BE2C (cell line): ENCODE measurements around the gene ENAH.
A peak's percentile ranks its signal among the peaks of the same experiment; 100 is the strongest.

Source experiments
- DNase-seq: peaks from one replicate; pipeline ENCODE4 v3.0.0-alpha.2; 2020
- H3K27me3 ChIP-seq: fragments of 250-450 bp; sonication (Bioruptor Pico); 2 replicates; pipeline ENCODE4 v1.5.1; 2020; ENCODE audit warnings: mild to moderate bottlenecking
- H3K36me3 ChIP-seq: fragments of 250-450 bp; sonication (Bioruptor Pico); 2 replicates; pipeline ENCODE4 v1.5.1; 2020; ENCODE audit warnings: mild to moderate bottlenecking
- H3K4me1 ChIP-seq: fragments of 250-450 bp; sonication (Bioruptor Pico); 2 replicates; pipeline ENCODE4 v1.5.1; 2020
- H3K4me3 ChIP-seq: 2 replicates; pipeline ENCODE4 v1.5.1; 2011; ENCODE audit warnings: low read depth, low read length
- H3K9me3 ChIP-seq: fragments of 250-450 bp; sonication (Bioruptor Pico); 2 replicates; pipeline ENCODE4 v1.5.1; 2020
- CTCF ChIP-seq: IDR thresholded peaks from 2 replicates; pipeline ENCODE4 v1.5.1; 2012; ENCODE audit warnings: mild to moderate bottlenecking, low read depth, low read length

The ENAH gene

DNA sequence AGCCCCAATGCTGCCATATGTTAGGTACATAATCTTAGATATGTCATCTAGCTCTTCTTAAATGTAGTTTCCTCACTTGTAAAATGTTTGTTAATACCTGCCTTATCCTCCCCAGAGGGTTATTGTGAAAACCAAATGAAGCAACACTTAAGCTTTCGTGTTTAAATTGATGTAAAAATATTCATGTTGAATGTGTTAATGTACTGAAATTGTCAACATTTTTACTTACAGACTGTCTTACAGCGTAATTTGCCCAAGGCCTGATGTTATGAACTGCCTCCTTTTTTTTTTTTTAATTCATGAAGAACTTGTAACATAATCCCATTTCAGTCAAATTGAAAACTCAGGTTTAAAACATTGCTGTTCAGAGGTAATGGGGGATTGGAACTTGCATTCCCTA, 25.6 kb upstream of the ENAH start:
- Histone ChIP-seq H3K27me3 (no peaks in the 10 kb centered on the region), H3K36me3 (no peaks in the 10 kb centered on the region), H3K4me1 (no peaks in the 10 kb centered on the region), H3K4me3 (no peak overlapping the region), H3K9me3 (no peaks in the 10 kb centered on the region)
- no peak for TF ChIP-seq CTCF
- no peak for DNase-seq

DNA sequence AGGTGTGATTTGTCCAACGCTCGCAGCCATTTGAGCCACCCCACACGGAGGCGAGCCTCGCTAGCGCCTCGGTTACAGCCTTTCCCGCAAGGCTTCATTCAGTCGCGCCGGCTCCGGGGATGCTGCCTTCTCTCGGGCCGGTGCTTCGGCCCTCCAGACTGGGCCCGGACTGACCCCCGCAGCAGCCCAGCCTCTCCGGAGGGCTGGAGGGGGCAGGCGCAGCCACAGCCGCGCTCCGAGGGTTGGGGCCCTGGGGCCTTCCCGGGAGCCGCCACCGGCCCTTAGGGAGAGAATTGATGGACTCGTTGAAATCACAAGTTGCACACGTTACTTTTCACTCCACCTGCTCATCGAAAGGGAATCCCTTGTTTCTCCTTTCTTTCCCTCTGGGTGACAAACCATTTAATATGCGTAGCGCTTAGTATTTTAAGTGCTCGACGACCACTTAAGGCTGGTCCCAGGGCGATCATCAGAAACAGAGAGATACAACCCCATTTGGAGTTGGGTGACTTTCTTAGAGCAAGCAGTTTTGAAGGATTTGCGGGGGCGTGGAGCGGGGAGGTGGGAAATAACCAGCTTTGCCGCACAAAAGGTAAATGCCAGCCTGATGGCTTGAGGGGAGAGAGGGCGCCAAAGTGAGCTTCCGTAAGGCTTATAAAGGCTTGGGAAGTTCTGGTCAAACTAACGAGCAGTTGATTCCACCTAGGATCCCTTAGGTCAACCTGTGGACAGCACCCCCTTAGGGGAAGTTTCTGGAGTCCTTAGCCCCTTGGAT, 24.6 kb upstream of the ENAH start:
- no peak overlapping the region for H3K4me3 ChIP-seq
- DNase-seq, result no peak
- H3K27me3 ChIP-seq, result no peaks in the 10 kb centered on the region

GRCh38 chr1:225674381-225674780, 21.5 kb upstream of the ENAH start:
- Histone ChIP-seq H3K4me1 (peaks cover 3% of the 10 kb centered on the region), H3K9me3 (no peaks in the 10 kb centered on the region), H3K36me3 (no peaks in the 10 kb centered on the region), H3K27me3 (no peaks in the 10 kb centered on the region), H3K4me3 (no peak overlapping the region)
- TF ChIP-seq CTCF, result no peak
- DNase-seq, result no peak

More for the DNA sequence above, 24.6 kb upstream of the ENAH start:
- TF ChIP-seq CTCF, result no peak
- Histone ChIP-seq H3K36me3 (no peaks in the 10 kb centered on the region), H3K9me3 (no peaks in the 10 kb centered on the region), H3K4me1 (no peaks in the 10 kb centered on the region)

DNA sequence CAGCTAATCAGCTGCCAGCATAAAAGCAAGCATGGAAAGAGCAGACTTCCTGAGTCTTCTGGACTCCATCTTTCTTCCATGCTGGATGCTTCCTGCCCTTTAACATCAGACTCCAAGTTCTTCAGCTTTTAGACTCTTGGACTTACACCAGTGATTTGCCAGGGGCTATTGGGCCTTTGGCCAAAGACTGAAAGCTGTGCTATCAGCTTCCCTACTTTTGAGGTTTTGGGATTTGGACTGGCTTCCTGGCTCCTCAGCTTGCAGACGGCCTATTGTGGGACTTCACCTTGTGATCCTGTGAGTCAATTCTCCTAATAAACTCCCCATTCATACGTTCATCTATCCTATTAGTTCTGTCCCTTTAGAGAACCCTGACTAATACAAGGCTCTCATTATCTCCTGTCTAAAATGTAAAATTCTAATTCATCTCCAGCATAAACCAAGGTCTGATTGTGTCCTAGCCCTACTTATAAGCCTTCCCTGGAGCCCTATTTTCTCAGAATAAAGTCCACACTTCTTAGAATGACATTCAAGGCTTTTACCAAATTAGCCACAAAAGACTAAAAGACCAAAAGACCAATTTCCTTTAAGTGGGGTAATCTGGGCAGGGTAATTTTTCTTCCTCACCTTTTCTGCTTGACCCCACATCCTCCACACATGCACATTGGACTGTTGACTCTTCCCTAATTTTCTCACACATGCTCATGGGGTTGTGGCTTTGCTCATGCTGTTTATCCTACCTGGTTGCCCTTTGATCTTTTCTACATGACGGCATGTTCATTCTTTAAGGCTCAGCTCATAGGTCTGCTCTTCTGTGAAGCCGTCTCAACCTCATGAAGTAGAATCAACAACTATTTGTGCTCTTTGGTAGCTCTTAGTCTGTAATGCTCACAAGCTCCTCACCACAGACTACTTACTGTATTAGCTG, 18.1 kb upstream of the ENAH start:
- TF ChIP-seq CTCF, result no peak
- no peaks in the 10 kb centered on the region for H3K36me3 ChIP-seq
- H3K4me1 ChIP-seq, result peaks cover 3% of the 10 kb centered on the region
- H3K27me3 ChIP-seq, result no peaks in the 10 kb centered on the region
- no peak overlapping the region for H3K4me3 ChIP-seq
- H3K9me3 ChIP-seq, result no peaks in the 10 kb centered on the region
- peak; percentile 45 for DNase-seq

DNA sequence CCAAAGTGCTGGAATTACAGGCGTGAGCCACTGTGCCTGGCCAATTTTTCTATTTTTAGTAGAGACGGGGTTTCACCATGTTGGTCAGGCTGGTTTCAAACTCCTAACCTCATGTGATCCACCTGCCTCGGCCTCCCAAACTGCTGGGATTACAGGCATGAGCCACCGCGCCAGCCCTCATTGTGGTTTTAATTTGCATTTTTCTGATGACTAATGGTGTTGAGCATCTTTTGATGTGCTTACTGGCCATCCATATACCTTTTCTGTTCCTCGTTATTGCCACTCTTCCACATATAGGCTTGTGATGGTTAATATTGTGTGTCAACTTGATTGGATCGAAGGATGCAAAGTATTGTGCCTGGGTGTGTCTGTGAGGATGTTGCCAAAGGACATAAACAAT, 17.4 kb upstream of the ENAH start:
- no peak for TF ChIP-seq CTCF
- Histone ChIP-seq H3K27me3 (no peaks in the 10 kb centered on the region), H3K9me3 (no peaks in the 10 kb centered on the region), H3K4me1 (peaks cover 3% of the 10 kb centered on the region), H3K4me3 (no peak overlapping the region), H3K36me3 (no peaks in the 10 kb centered on the region)
- DNase-seq, result no peak
